ENCODE data around the gene U2SURP.
"Not testable (repeated sequence)": the region's sequence is repeated elsewhere in the genome, so short reads cannot be mapped to it uniquely, and the experiment has no call there.

DNA sequence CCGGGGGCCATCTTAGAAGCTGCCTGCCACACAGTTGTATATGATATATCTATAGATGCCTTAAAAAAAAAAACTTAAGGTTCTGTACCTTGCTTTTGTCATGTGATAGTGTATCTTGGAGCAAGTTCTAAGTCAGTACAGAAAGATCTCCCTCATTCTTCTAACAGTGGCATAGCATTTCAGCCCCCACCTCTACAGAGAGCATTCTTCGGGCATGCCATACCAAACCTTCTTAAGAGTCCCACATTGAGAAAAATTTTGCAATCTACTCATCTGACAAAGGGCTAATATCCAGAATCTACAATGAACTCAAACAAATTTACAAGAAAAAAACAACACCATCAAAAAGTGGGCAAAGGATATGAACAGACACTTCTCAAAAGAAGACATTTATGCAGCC lies 13.1 kb upstream of the U2SURP start:
- TF ChIP-seq CTCF (conservative IDR thresholded peaks at IDR 0.05 in 1 of 2, IDR thresholded peaks at IDR 0.05 in 1 of 2; ENCODE audit: low read depth in 1 of 2, low read length in 2 of 2); EZH2 (IDR thresholded peaks at IDR 0.05; ENCODE audit: low read length, missing control alignments): not testable (repeated sequence)

All from fibroblast of lung (primary cell).